DND-41 (cell line): Measurements from ENCODE around the gene KCNK3.

Experiments
- ATAC-seq: fragments of 200-7000 bp; cut with Tn5 transposase; 3 replicates; pipeline ENCODE4 v1.9.1; 2021; ENCODE audit warnings: low read depth; ENCODE audit not compliant: insufficient read depth
- DNase-seq: peaks from one replicate; pipeline ENCODE4 v3.0.0-alpha.2; 2020
- H2AFZ ChIP-seq: 2 replicates; pipeline ENCODE4 v1.6.0; 2012; ENCODE audit warnings: low read depth, low read length
- H3K27ac ChIP-seq: 2 replicates; pipeline ENCODE4 v1.5.1; 2012; ENCODE audit warnings: low read length, inconsistent platforms
- H3K27me3 ChIP-seq: fragments of 200-600 bp; sonication (generic); 2 replicates; pipeline ENCODE4 v1.6.0; 2012; ENCODE audit warnings: low read length, mild to moderate bottlenecking, inconsistent platforms; ENCODE audit not compliant: insufficient read depth, poor library complexity
- H3K36me3 ChIP-seq: 2 replicates; pipeline ENCODE4 v1.5.1; 2012; ENCODE audit warnings: low read length, inconsistent platforms; ENCODE audit not compliant: insufficient read depth
- H3K4me1 ChIP-seq: 2 replicates; pipeline ENCODE4 v1.5.1; 2012; ENCODE audit warnings: mild to moderate bottlenecking, low read length; ENCODE audit not compliant: insufficient read depth
- H3K4me2 ChIP-seq: 2 replicates; pipeline ENCODE4 v1.6.0; 2012; ENCODE audit warnings: mild to moderate bottlenecking, moderate library complexity, low read length, inconsistent platforms; ENCODE audit not compliant: insufficient read depth
- H3K4me3 ChIP-seq, 2 experiments: fragments of 200-600 bp in 1 of 2; shearing (Covaris generic) in 1 of 2; 2 replicates each; pipeline ENCODE4 v1.5.1; 2012 to 2016; ENCODE audit warnings: inconsistent platforms in 2 of 2, low read length in 2 of 2, mild to moderate bottlenecking in 2 of 2, low read depth in 1 of 2, moderate library complexity in 1 of 2
- H3K79me2 ChIP-seq: 2 replicates; pipeline ENCODE4 v1.6.0; 2012; ENCODE audit warnings: low read length, inconsistent platforms; ENCODE audit not compliant: insufficient read depth
- H3K9ac ChIP-seq: 2 replicates; pipeline ENCODE4 v1.6.0; 2012; ENCODE audit warnings: low read depth, mild to moderate bottlenecking, inconsistent platforms, low read length, moderate library complexity
- H3K9me3 ChIP-seq: 2 replicates; pipeline ENCODE4 v1.5.1; 2012; ENCODE audit warnings: low read length, moderate library complexity, mild to moderate bottlenecking, inconsistent platforms; ENCODE audit not compliant: insufficient read depth, severe bottlenecking
- H4K20me1 ChIP-seq: 2 replicates; pipeline ENCODE4 v1.6.0; 2012; ENCODE audit warnings: low read length; ENCODE audit not compliant: insufficient read depth
- EZH2 ChIP-seq: IDR thresholded peaks from 3 replicates; pipeline ENCODE4 v1.6.1; 2012; ENCODE audit warnings: borderline replicate concordance, low read depth, mild to moderate bottlenecking, moderate library complexity, low read length, inconsistent platforms; ENCODE audit not compliant: severe bottlenecking
- TF ChIP-seq, protein P1 (sequence below): IDR thresholded peaks from 2 replicates; pipeline ENCODE4 v1.5.1; 2012; ENCODE audit warnings: borderline replicate concordance, low read length, moderate library complexity, mild to moderate bottlenecking; ENCODE audit not compliant: poor library complexity, severe bottlenecking; ENCODE audit errors: extremely low read depth

KCNK3 gene

DNA sequence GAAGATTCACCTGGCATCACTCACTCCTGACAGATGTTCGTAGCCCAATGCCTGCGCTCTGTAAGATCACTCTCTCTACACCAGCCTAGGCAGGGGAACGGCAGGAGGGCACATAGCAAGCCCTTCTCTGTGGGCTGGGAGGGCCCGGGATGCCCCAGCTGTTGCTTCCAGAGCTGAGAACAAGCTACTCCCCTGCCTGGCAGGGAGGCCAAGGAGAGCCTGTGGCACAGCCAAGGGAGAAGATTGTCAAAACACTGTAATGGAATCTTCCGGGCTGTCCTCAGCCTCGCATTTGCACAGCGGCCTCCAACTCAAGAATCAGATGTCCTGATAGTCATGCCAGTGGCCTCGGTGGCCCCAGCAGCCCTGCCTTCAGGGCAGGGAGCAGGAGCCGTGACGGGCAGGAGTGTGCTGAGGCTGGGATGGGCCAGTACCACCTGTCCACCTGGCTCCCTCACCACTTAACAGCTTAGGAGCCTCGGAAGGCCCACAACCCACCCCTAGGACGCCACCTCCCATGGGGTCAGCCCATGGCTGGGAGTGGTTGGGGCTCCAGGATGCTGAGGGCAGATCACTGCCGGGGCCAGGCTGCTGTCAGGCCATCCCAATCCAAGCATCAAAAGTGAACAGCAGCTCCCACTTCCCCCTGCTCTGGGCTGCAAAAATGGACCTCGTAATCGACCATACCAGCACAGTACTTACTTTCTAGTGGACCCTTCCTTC lies 49.7 kb downstream of the KCNK3 start:
- TF ChIP-seq, protein P1, sequence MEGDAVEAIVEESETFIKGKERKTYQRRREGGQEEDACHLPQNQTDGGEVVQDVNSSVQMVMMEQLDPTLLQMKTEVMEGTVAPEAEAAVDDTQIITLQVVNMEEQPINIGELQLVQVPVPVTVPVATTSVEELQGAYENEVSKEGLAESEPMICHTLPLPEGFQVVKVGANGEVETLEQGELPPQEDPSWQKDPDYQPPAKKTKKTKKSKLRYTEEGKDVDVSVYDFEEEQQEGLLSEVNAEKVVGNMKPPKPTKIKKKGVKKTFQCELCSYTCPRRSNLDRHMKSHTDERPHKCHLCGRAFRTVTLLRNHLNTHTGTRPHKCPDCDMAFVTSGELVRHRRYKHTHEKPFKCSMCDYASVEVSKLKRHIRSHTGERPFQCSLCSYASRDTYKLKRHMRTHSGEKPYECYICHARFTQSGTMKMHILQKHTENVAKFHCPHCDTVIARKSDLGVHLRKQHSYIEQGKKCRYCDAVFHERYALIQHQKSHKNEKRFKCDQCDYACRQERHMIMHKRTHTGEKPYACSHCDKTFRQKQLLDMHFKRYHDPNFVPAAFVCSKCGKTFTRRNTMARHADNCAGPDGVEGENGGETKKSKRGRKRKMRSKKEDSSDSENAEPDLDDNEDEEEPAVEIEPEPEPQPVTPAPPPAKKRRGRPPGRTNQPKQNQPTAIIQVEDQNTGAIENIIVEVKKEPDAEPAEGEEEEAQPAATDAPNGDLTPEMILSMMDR, result no peak
- TF ChIP-seq EZH2, result no peak
- Histone ChIP-seq H3K9me3 (no peaks in the 10 kb centered on the region), H4K20me1 (peaks cover 5% of the 10 kb centered on the region; the same call in 1 of the 2 replicates), H3K36me3 (no peaks in the 10 kb centered on the region), H3K4me2 (no peak overlapping the region), H3K9ac (no peak overlapping the region), H3K4me3 (no peak overlapping the region), H2AFZ (no peak overlapping the region), H3K27ac (no peak overlapping the region), H3K4me1 (no peaks in the 10 kb centered on the region), H3K27me3 (no peaks in the 10 kb centered on the region), H3K79me2 (no peaks in the 10 kb centered on the region)
- DNase-seq (no peak), ATAC-seq (no peak)

GRCh38 chr2:26743852-26744251 lies 51.3 kb downstream of the KCNK3 start:
- H2AFZ ChIP-seq, result no peak overlapping the region
- DNase-seq (no peak), ATAC-seq (no peak)
- no peak overlapping the region for H3K4me2 ChIP-seq
- no peaks in the 10 kb centered on the region for H3K9me3 ChIP-seq
- no peak for TF ChIP-seq EZH2
- TF ChIP-seq, protein P1, result no peak
- H4K20me1 ChIP-seq, result peaks cover 5% of the 10 kb centered on the region; the same call in 1 of the 2 replicates
- no peaks in the 10 kb centered on the region for H3K4me1 ChIP-seq
- H3K9ac ChIP-seq, result no peak overlapping the region
- no peak overlapping the region for H3K27ac ChIP-seq
- no peaks in the 10 kb centered on the region for H3K27me3 ChIP-seq
- no peaks in the 10 kb centered on the region for H3K79me2 ChIP-seq
- H3K36me3 ChIP-seq, result no peaks in the 10 kb centered on the region
- H3K4me3 ChIP-seq, result no peak overlapping the region

GRCh38 chr2:26744953-26745352 lies 52.4 kb downstream of the KCNK3 start:
- no peaks in the 10 kb centered on the region for H3K79me2 ChIP-seq
- no peak overlapping the region for H3K4me3 ChIP-seq
- DNase-seq (no peak), ATAC-seq (no peak)
- no peaks in the 10 kb centered on the region for H3K4me1 ChIP-seq
- no peak overlapping the region for H3K9ac ChIP-seq
- H3K27ac ChIP-seq, result no peak overlapping the region
- H3K27me3 ChIP-seq, result no peaks in the 10 kb centered on the region
- H3K9me3 ChIP-seq, result no peaks in the 10 kb centered on the region
- no peak overlapping the region for H2AFZ ChIP-seq
- H4K20me1 ChIP-seq, result peaks cover 5% of the 10 kb centered on the region; the same call in 1 of the 2 replicates
- no peak overlapping the region for H3K4me2 ChIP-seq
- H3K36me3 ChIP-seq, result no peaks in the 10 kb centered on the region
- TF ChIP-seq, protein P1, result no peak
- TF ChIP-seq EZH2, result no peak
